ENCODE measurements around the gene RABL2A. TPM values are rescaled to one million over a fixed set of nuclear protein-coding genes. Genes with fewer than 3 reads are reported as not detected.
"Not testable (repeated sequence)": the region's sequence is repeated elsewhere in the genome, so short reads cannot be mapped to it uniquely, and the experiment has no call there.

The RABL2A gene
- total RNA-seq, 1 experiment from 2014 or later: 2.6 TPM

DNA sequence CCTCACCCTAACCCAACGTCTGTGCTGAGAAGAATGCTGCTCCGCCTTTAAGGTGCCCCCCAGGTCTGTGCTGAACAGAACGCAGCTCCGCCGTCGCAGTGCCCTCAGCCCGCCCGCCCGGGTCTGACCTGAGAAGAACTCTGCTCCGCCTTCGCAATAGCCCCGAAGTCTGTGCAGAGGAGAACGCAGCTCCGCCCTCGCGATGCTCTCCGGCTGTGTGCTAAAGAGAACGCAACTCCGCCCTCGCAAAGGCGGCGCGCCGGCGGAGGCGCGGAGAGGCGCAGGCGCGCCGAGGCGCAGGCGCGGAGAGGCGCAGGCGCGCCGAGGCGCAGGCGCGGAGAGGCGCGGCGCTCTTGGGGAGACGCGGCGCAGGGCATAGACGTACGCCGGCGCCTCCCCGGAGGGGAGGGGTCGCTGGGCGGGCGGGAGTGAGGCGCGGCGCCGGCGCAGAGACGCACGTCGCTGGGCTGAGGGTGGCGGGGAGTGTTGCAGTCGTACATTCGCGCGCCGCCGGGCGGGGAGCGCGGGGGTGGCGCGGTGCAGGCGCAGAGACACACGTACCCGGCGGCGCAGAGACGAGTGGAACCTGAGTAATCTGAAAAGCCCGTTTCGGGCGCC lies 23.5 kb upstream of the RABL2A start:
- not testable (repeated sequence) for H3K9me3 ChIP-seq, H3K36me3 ChIP-seq, H3K27me3 ChIP-seq
- H3K4me3 ChIP-seq: peak overlapping the region; percentile 70
- peak; percentile 88 for DNase-seq

DNA sequence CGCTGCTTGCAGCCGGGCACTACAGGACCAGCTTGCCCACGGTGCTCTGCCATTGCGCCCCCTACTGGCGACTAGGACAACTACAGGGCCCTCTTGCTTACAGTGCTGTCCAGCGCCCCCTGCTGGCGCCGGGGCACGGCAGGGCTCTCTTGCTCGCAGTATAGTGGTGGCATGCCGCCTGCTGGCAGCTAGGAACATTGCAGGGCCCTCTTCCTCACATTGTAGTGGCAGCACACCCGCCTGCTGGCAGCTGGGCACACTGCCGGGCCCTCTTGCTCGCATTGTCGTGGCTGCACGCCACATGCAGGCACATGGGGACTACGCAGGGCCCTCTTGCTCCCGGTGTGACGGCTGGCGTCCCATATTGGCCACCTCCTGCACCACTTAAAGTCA lies 23.0 kb upstream of the RABL2A start:
- not testable (repeated sequence) for H3K36me3 ChIP-seq, H3K27me3 ChIP-seq, H3K9me3 ChIP-seq
- DNase-seq: peak; percentile 90
- H3K4me3 ChIP-seq: peak overlapping the region; percentile 70

DNA sequence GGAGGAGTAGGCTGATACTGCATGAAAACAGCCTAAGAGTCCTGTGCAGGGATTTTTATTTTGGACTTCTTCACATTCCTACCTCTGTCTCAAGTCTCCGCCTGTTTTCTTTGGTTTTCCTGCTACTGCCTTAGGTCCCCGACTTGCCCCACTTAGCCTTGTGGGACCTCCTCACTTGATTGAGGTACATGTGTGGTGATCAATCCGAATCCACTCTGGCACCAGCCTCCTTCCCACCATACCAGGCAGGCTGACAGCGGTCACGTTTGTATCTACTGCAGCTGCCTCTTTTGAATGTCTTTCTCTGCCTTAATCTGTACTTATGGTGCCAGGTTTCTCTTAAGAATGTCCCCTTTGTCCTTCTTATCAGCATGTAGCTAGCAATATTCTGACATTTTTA lies 22.4 kb upstream of the RABL2A start:
- not testable (repeated sequence) for H3K4me3 ChIP-seq, H3K36me3 ChIP-seq, H3K27me3 ChIP-seq, DNase-seq, H3K9me3 ChIP-seq

DNA sequence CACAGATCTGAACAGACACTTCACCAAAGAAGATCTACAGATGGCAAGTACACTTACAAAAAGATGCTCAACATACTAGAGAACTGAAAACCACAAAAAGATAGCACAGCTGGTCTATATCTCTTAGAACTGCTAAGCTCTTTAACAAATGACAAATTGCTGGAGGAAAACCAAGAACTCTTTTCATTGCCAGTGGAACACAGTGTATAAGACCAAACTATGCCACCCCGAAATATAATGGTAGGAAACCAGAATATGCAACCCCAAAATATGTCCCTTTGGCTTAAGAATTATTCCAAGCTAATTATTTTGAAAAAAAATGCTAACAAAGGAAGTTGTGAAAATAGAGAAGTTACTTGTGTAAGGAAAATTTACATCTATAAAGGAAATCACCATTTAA lies 21.0 kb upstream of the RABL2A start:
- H3K9me3 ChIP-seq, H3K4me3 ChIP-seq, DNase-seq, H3K36me3 ChIP-seq, H3K27me3 ChIP-seq: not testable (repeated sequence)

DNA sequence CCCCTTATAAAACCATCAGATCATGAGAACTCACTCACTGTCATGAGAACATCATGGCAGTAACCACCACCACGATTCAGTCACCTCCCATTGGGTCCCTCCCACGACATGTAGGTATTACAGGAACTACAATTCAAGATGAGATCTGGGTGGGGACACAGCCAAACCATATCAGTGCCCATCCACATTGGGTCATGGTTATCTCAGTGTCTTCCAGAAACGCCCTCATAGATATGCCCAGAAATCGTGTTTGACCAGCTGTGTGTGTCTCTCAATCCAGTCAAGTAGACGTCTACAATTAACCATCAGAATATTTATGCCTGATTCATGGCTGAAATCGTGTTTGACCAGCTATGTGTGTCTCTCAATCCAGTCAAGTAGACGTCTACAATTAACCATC lies 17.2 kb upstream of the RABL2A start:
- H3K9me3 ChIP-seq, DNase-seq, H3K36me3 ChIP-seq, H3K27me3 ChIP-seq, H3K4me3 ChIP-seq: not testable (repeated sequence)

DNA sequence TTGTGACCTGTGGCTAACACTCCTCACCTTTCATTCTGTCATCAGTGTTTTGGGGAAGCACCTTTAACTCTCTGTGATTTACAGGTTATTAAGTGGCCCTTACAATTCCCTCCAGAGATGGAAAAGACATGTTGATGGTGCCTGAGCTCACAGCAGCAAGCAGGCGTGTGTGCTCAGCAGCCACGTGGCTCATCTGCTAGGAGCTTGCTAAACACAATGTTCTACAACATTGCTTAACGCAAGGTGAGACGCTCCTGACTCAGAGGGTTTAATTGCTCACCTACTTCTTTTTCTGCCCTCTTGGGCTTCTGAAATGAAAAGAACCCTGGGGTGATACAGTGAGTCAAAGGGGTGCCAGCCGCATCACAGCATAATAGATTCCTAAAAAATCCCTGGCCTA lies 6.1 kb upstream of the RABL2A start:
- not testable (repeated sequence) for H3K9me3 ChIP-seq, H3K36me3 ChIP-seq, H3K4me3 ChIP-seq, DNase-seq, H3K27me3 ChIP-seq

DNA sequence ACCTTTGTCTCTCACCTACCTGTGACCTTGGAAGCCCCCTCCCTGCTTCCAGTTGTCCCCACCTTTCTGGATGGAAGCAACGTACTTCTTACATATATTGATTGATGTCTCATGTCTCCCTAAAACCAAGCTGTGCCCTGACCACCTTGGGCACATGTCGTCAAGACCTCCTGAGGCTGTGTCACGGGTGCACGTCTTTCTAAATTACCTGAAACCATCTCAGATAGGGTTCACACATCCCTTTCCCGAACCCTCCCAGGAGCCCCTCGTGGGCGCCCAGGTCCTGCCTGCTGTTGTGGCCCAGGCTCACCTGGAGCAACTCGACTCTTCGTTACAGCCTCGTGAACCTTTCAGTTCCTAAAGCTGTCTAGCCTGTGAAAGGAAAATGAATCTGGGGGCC lies 1.2 kb upstream of the RABL2A start:
- not testable (repeated sequence) for DNase-seq, H3K27me3 ChIP-seq, H3K9me3 ChIP-seq, H3K4me3 ChIP-seq, H3K36me3 ChIP-seq

DNA sequence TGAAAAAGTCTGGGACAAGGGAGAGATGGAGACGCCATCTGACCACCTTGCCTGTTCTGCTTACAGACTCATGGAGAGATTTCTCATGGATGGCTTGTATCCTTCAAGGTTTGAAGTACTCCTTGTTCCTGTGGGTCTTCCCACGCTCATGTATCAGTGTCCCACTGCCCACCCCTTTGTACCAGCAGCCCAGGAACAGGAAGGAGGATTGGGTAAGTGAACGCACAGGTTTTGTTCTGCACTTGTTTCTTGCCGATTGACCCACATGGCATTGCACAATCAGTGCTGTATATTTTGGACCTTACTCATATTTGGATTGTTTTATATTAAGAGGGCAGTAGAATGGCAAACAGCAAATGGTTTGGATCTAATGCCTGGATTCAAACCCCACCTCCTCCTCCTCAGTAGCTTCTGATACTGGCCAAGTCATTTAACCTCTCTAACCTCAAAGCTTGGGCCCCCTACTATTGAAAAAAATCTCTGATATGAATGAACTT lies 5.8 kb downstream of the RABL2A start:
- not testable (repeated sequence) for H3K27me3 ChIP-seq, DNase-seq, H3K36me3 ChIP-seq, H3K4me3 ChIP-seq, H3K9me3 ChIP-seq

DNA sequence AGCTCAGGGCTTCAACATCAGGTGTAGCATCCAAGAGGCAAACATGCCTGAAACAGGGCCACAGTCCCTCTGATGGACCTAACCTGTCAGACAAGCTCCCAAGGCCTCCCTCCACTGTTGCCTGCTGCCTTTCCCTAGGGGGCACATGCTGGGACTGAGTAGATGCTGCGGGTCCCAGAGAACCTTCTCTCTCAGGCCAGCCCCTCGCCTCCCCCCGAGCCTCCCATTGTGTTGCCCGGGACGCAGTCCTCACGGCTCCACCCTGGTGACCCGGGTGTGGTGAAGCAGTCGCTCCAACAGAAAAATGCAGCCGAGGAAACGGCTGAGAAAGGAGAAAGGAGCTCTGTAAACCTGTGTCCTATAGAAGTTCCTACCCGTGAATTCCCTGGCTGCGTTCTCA lies 8.3 kb downstream of the RABL2A start:
- H3K9me3 ChIP-seq, DNase-seq, H3K4me3 ChIP-seq, H3K36me3 ChIP-seq, H3K27me3 ChIP-seq: not testable (repeated sequence)

DNA sequence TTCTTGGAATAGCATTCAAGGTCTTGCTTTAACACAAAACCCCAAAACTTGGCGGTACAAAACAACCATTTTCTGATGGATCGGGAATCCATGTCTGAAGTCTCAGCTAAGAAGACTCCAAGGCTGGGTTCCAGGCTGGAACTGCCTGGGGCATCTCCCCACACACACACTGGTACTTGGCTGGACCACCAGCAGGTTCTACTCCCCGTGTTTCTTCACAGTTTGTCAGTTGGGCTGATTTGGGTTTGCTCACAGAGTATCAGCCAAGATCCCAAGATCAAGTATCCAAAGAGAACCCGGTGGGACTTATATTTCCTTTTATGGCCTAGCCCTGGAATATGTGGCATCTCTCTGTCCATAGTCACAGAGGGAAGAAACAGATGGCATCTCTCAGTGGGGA lies 9.2 kb downstream of the RABL2A start:
- DNase-seq, H3K4me3 ChIP-seq, H3K27me3 ChIP-seq, H3K36me3 ChIP-seq, H3K9me3 ChIP-seq: not testable (repeated sequence)

DNA sequence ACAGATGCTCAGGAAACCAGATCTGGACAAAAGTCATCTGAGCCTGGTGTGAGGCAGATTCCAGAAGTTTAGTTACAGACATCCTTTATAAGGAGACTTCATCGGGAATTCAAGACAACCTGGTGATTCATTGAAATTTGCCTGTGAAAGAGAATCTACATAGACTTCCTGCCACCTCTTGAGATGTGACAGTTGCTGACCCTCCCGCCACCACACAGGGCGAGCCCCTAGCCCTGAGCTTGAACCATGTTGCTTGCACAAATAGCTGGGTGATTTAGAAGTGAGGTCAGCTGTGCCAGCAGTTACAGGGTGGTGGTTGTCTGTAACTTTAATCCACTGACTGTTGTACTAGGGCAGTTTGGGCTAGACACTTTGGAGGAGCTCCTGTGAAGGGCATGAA lies 11.0 kb downstream of the RABL2A start:
- not testable (repeated sequence) for H3K27me3 ChIP-seq, H3K4me3 ChIP-seq, DNase-seq, H3K9me3 ChIP-seq, H3K36me3 ChIP-seq

DNA sequence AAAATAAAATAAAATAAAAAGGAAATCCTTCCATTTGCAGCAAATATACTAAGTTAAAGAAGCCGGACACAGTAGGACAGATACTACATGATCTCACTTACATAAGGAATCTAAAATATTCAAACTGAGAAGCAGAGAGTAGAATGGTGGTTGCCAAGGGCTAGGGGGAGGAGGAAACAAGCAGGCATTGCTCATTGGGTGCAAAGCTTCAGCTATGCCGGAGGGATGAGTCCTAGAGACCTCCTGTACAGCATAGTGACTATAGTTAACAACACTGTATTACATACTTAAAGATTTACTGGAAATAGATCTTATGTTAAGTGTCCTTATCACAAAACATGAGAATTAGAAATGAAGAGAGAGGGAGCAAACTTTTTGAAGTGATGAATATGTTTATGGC lies 19.2 kb downstream of the RABL2A start:
- H3K36me3 ChIP-seq, H3K27me3 ChIP-seq, H3K9me3 ChIP-seq, DNase-seq, H3K4me3 ChIP-seq: not testable (repeated sequence)

DNA sequence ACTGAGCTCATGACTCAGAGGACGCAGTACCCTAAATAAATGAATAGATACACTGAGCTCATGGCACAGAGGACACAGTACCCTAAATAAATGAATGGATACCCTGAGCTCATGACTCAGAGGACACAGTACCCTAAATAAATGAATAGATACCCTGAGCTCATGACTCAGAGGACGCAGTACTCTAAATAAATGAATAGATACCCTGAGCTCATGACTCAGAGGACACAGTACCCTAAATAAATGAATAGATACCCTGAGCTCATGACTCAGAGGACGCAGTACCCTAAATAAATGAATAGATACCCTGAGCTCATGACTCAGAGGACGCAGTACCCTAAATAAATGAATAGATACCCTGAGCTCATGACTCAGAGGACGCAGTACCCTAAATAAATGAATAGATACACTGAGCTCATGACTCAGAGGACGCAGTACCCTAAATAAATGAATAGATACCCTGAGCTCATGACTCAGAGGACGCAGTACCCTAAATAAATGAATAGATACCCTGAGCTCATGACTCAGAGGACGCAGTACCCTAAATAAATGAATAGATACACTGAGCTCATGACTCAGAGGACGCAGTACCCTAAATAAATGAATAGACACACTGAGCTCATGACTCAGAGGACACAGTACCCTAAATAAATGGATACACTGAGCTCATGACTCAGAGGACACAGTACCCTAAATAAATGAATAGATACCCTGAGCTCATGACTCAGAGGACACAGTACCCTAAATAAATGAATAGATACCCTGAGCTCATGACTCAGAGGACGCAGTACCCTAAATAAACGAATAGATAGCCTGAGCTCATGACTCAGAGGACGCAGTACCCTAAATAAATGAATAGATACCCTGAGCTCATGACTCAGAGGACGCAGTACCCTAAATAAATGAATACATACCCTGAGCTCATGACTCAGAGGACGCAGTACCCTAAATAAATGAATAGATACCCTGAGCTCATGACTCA lies 24.1 kb downstream of the RABL2A start:
- H3K27me3 ChIP-seq, H3K4me3 ChIP-seq, DNase-seq, H3K9me3 ChIP-seq, H3K36me3 ChIP-seq: not testable (repeated sequence)

DNA sequence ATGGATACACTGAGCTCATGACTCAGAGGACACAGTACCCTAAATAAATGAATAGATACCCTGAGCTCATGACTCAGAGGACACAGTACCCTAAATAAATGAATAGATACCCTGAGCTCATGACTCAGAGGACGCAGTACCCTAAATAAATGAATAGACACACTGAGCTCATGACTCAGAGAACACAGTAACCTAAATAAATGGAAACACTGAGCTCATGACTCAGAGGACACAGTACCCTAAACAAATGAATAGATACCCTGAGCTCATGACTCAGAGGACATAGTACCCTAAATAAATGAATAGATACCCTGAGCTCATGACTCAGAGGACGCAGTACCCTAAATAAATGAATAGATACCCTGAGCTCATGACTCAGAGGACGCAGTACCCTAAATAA lies 25.5 kb downstream of the RABL2A start:
- H3K36me3 ChIP-seq, DNase-seq, H3K9me3 ChIP-seq, H3K4me3 ChIP-seq, H3K27me3 ChIP-seq: not testable (repeated sequence)

DNA sequence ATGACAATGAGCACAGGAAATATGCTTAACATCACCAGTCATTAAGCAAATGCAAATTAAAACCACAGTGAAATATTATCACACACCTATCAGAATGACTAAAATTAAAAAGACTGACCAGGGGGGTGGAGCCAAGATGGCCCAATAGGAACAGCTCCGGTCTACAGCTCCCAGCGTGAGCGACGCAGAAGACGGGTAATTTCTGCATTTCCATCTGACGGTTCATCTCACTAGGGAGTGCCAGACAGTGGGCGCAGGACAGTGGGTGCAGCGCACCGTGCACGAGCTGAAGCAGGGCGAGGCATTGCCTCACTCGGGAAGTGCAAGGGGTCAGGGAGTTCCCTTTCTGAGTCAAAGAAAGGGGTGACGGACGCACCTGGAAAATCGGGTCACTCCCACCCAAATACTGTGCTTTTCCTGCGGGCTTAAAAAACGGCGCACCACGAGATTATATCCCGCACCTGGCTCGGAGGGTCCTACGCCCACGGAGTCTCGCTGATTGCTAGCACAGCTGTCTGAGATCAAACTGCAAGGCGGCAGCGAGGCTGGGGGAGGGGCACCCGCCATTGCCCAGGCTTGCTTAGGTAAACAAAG lies 29.1 kb downstream of the RABL2A start:
- not testable (repeated sequence) for H3K36me3 ChIP-seq, H3K27me3 ChIP-seq, H3K4me3 ChIP-seq, DNase-seq, H3K9me3 ChIP-seq

DNA sequence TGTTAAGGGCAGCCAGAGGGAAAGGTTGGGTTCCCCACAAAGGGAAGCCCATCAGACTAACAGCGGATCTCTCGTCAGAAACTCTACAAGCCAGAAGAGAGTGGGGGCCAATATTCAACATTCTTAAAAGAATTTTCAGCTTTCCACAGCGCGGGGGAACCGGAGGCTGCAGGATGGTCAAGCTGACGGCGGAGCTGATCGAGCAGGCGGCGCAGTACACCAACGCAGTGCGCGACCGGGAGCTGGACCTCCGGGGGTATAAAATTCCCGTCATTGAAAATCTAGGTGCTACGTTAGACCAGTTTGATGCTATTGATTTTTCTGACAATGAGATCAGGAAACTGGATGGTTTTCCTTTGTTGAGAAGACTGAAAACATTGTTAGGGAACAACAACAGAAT lies 30.7 kb downstream of the RABL2A start:
- DNase-seq, H3K27me3 ChIP-seq, H3K36me3 ChIP-seq, H3K9me3 ChIP-seq, H3K4me3 ChIP-seq: not testable (repeated sequence)

DNA sequence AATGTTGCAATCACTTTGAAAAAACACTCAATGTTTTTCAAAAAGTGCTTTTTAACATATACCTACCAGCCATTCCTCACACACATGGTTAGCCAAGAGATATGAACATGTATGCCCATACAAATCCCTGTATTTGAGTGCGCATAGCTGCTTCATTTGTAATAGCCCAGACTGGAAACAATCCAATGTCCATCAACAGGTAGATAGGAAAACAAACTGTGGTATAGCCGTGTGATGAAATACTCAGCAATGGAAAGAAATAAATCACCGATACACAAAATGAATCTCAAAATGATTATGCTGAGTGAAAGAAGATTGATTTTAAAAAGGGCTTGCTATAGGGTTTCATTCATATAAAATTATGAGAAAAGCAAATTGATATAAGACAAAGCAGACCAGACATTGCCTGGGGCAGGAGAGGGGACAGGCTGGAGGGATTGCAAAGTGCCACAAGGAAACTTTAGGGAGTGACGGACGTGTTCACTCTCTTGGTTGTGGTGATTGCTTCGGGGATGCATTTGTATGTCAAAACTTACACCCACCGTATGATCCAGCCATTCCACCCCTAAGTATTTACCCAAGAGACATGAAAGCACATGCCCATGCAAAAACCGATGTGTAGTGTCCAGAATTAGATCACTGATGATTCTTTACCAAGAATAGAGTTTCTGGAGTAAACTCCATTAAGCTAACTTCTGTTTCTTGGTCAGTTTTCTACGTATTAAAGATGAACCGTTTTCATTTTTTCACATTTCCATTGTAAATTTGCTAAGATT lies 36.4 kb downstream of the RABL2A start:
- H3K9me3 ChIP-seq, H3K4me3 ChIP-seq, H3K36me3 ChIP-seq: not testable (repeated sequence)

More for the DNA sequence above, 36.4 kb downstream of the RABL2A start:
- DNase-seq, H3K27me3 ChIP-seq: not testable (repeated sequence)

Data from MG63 (cell line).